ENCODE results near the gene RBM12.

DNA sequence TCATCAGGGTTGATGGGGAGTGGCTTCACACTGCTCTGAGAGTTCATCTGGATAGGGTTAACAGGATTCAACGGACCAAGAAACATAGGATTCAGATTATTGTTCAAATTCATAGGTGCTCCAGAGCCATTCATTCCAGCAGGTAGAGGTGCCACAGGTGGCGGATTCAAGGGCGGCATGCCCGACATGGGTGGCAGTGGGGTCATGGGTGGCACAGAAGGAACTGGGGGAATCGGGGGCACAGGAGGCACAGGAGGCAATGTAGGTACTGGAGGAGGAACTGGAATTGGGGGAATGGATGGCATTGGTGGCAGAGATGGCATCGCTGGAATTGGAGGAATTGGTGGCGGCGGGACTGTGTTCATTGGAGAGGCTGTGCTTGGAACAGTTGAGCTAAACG is 10.3 kb downstream of the RBM12 start:
- TF ChIP-seq, protein P1, sequence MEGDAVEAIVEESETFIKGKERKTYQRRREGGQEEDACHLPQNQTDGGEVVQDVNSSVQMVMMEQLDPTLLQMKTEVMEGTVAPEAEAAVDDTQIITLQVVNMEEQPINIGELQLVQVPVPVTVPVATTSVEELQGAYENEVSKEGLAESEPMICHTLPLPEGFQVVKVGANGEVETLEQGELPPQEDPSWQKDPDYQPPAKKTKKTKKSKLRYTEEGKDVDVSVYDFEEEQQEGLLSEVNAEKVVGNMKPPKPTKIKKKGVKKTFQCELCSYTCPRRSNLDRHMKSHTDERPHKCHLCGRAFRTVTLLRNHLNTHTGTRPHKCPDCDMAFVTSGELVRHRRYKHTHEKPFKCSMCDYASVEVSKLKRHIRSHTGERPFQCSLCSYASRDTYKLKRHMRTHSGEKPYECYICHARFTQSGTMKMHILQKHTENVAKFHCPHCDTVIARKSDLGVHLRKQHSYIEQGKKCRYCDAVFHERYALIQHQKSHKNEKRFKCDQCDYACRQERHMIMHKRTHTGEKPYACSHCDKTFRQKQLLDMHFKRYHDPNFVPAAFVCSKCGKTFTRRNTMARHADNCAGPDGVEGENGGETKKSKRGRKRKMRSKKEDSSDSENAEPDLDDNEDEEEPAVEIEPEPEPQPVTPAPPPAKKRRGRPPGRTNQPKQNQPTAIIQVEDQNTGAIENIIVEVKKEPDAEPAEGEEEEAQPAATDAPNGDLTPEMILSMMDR (conservative IDR thresholded peaks at IDR 0.05; ENCODE audit: low read length): no peak
- TF ChIP-seq EZH2phosphoT487 (IDR thresholded peaks at IDR 0.05; ENCODE audit: borderline replicate concordance, low read depth, low read length): no peak

Data from OCI-LY7 (cell line).